GM21576 (cell line): ENCODE data around the gene AKAP13.

Source experiments
- ATAC-seq: cut with Tn5 transposase; IDR thresholded peaks from one replicate; pipeline ENCODE4 v1.9.1; 2021; ENCODE audit warnings: mild to moderate bottlenecking, moderate library complexity; ENCODE audit not compliant: unreplicated experiment

The AKAP13 gene

GRCh38 chr15:85386261-85386660 lies 5.9 kb downstream of the AKAP13 start:
- no peak for ATAC-seq

DNA sequence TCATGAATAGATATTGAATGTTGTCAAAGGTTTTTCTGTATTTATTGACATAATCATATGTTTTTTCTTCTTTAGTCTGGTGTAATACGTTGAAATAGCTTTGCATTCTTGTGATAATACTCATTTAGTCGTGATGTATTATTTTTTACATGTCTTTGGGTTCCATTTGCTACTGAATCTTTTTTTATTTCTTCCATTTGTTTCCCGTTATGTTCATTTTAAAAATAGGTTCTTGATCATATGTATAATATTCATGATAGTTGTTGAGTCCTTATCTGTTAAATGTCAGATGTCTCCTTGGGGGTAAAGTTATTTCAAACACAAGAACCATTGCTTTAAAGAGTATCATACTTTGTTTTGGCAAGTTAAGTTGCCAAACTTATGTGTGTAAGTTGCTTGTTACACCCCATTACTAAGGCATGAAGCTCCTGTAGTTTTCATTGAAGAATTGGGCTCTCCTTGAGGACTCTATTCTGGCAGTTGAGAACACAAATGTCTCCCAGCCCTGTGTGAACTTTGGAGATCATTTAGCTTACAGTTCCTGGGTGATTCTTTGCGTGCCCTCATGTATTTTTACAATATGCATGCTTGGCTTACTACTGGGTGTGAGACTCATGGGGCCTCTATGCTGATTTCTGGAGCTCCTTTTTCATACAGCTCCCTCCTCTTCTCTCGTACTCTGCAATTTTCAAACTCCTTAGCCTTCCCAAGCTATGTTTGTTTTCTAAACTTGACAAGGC lies 8.3 kb downstream of the AKAP13 start:
- no peak for ATAC-seq

DNA sequence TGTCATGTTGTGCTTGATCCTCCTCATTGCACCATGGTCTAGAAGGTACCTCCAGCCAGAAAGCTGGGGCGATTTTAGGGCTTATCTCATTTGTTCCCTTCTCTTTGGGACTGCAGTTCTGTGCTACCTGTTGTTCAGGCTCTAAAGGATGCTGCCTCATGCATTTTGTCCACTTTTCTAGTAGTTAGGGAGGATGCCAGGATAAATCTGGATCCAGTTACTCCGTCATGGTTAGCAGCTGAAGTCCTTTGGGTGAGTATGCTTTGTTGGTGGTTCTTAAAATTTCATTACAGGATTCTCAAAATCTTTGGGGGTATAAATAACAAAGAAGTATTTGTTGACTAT lies 8.9 kb downstream of the AKAP13 start:
- no peak for ATAC-seq

DNA sequence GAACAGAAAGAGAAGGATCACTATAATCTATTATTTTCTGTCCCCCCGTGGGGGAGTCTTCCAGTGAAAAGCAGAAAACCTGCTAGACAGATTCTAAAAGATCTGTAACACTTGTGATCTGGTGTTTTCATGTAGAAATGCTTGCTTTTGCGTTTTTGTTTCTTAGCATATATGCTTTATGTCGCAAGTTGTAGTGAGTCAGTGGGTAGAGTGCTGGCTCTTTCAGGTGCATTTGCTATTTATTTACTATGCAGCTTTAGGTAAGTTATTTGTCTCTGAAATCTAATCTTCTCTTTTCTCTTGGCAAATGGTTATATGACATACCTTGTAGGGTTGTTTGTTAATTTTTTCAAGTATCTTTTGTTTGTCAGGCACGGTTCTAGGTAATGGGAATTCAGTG lies 9.4 kb downstream of the AKAP13 start:
- ATAC-seq: no peak

DNA sequence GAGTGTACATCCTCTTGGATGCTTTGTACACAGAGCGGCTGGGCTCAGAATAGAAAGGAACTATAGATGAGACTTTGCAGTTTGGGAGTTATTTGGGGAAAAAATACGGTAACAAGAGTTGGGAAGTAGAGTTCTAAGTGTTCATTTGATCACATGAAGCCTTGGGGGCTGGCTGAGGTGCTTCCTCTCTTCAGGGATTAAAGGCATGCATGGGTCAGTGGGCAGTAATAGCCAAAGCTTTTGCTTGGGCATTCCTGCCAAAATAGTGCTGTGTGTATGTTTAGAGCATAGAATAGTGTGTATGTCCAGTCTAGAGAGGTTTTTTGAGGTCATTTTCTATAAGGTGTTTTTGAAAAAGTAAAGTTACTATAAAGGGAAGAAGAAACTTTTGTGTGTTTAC lies 12.8 kb downstream of the AKAP13 start:
- ATAC-seq: no peak

DNA sequence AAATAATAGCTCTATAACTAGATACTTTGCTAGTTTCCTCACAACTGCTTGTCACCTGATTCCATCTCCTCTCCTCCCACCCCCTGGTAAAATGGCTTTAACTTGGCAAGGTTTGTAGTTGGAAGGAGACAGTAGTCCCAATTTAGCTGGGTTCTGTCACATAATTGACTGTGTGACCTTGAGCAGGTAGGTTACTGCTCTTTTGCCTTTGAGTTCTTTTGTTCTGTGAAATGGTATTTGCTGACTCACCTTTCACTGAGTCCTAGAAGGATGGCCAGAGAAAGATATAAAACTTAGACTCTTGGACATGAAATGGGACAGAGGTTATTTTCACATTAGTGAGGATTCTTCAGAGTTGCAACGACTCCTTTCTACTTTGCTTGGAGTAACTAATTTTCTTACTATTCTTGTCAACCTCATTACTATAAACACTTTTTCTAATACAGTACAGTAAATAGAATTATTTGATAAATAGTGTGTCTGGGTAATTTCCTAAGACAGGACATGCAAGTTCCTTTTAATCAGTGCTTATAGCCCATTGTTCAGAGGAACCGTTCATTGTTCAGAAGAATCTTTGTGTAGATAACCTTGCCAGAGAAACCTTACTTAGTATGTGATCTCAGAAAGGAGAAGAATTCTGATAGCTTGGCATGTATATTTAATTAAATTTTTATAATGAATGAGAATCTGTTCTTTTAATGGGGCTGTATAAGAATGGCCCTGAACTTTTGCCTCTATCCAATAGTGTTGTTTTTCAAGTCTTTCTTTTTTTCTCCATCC lies 14.3 kb downstream of the AKAP13 start:
- no peak for ATAC-seq

DNA sequence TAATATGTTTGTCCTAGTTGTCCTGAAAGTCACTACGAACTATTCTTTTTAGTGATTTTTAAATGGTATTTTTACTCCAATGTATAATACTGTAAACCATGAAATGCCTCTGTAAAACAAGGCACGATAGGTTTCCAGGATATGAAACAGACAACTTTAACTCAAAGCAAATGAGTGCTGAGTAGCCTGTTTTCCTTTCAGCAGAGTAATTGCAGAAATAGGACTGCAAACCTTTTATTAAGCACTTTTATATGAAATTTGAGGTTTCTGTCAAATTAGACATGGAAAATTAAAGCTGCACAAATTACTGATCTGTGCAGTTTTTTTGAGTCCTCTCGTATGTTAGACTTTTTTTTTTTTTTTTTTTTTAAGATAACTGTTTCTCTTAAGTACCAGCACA lies 16.2 kb downstream of the AKAP13 start:
- no peak for ATAC-seq

- no peak for ATAC-seq
Measured at GRCh38 chr15:85397151-85397550, 16.7 kb downstream of the AKAP13 start.

GRCh38 chr15:85397926-85398325 lies 17.5 kb downstream of the AKAP13 start:
- no peak for ATAC-seq

- no peak for ATAC-seq
Measured at GRCh38 chr15:85398822-85399221, 18.4 kb downstream of the AKAP13 start.

DNA sequence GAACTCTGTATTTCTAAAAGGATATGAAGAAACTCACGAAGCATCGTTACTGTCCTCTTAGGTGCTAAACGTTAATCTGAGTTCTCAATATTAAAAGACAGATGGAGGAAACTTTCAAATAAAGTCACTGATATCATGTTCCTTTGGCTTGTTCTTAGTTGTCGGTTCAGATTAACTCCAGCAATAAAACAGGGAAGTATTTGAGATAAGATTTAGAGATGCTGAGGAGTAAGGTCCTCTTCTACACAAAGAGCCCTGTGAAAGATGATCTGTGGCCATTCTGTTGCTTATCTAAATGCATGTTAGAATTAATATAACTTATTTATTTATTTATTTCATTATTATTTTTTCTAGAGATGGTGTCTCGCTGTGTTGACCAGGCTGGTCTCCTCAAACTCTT lies 19.2 kb downstream of the AKAP13 start:
- no peak for ATAC-seq

DNA sequence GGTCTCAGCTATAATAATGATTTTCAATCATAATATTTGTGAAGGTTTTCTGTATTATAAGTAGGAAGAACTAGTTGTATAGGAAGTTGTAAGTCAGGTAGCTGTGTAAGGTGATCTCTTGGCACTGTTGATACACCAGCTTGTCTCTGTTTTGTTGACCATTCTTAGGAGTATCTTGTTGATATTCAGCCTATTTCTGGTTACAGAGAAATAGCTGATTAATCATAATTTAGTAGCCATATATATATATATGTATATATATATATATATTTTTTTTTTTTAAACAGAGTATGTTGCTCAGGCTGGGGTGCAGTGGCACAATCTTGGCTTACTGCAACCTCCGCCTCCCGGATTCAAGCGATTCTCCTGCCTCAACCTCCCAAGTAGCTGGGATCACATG lies 20.2 kb downstream of the AKAP13 start:
- no peak for ATAC-seq

DNA sequence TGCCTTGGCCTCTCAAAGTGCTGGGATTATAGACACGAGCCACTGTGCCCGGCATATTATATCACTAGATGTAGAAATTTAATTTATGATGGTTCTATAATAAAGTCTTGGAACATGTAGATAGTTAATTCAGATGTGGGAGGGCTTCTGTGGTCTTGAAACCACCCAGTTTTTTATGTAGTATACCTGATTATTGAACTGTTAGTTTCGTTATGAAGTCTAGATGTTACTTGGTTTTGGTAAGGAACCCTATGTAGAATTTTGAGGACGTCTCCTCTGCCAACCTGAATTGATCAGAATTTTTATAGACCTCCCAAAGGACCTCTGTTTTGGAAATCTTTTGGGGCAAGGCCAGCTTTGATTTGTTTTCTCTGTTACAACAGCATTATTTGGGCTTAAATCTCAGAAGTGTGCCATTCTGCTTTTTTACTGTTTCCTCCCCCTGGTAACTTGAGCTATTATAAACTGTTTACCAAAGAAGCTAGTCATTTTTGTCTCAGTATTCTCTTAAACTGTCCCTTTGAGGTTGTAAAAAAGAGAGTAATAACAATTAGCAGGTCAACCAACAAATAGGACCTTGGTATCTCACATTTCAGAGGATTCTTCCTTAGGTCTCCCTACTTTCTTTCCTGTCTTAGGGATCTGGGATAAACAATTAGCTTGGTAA lies 20.8 kb downstream of the AKAP13 start:
- ATAC-seq: no peak

GRCh38 chr15:85402195-85402881 lies 21.9 kb downstream of the AKAP13 start:
- ATAC-seq: no peak

GRCh38 chr15:85403745-85404144 lies 23.3 kb downstream of the AKAP13 start:
- ATAC-seq: no peak

GRCh38 chr15:85404176-85404917 lies 23.9 kb downstream of the AKAP13 start:
- ATAC-seq: no peak

DNA sequence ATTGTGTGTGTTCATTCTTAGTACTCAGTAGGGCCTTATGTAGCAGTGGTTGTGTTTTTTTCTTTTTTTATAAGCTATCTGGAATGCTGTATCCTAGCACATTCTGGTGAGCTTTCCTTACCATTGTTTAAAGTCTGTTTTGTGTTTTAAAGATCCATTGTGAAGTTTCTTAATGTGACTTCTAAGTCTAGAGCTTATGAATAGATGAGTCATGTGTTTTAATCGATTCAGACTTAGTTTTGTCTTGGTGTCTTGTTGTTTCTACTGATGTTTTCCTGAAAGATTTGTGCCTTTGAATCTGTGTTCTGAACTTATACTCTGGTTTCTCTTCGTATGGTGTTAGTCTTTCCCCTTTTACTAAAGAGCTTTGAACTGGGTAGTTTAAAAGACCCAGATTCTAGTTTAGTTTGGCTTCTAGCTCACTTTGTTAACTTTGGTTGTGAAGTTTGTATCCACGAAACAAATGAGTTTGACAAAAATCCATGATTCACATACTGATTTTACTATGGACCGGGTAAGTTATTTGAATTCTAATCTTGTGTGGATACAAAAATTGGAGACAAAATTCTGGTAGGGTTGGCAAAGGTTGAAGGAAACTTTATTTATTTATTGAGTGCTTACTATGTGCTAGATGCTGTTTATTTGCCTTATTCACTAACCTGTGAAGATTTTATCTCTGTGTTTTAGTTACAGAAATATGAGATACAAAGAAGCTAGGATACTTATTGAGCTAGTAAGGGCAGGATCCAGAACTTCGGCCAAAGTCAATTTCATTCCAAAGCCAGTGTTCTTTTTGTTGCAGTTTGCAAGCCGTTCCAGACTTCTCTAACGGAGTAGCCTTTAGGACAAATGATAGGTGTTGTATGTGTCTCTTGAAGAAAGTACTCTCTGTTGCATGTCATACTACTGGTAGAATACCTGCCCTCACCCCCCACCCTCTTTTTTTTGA lies 24.8 kb downstream of the AKAP13 start:
- ATAC-seq: no peak

DNA sequence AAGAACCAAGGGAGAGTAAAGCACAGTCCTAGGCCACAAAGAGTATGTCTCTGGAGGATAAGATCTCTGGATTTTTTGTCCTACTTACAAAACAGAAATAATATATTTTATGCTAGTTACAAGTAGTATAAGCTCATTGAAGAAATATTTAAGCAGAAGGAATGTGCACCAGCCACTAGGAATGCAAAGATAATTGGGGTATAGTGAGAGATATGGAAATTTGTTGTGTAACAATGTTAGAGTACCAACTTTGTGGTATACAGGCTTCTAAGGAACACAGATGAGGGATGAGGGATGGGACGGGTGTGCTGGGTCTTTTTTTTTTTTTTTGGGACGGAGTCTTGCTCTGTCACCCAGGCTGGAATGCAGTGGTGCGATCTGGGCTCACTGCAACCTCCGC lies 26.5 kb downstream of the AKAP13 start:
- ATAC-seq: no peak

DNA sequence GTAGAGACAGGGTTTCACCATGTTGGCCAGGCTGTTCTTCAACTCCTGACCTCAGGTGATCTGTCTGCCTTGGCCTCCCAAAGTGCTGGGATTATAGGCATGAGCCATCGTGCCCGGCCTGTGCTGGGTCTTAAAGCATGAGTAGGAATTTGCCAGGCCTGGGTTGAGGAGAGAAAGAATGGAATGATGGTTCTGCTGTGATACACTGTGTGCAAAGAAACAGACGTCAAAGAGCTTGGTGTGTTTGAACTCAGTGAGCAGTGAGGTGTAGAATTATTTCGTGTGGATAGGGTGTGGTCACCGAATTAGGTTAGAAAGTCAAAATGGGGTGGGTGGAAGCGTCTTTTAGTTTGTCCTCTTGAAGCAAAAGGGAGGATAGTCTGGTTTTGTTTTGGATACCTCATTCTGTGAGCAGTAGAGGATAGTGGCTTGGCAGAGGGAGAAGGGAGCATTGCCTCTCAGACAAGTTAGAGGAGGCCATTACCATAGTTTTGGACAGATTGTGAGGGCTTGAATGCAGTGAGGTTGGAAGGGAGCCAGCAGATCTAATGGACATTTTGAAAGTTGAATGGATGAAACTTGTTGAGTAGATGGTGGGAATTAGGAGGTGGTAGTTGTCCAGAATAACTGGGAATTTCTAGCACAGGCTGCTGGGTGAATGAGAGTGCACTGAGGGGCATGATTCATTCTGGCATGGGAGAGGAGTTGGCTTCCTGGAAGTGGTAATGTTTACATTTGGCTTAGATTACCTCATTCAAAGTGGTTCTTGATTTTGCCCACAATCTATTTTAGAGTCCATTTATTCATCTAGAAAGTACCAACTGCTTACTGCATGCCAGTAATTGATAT lies 27.2 kb downstream of the AKAP13 start:
- ATAC-seq: peak; percentile 40
